ENCODE data around the gene F5.
"Not testable (repeated sequence)": the region's sequence is repeated elsewhere in the genome, so short reads cannot be mapped to it uniquely, and the experiment has no call there.

F5 gene

DNA sequence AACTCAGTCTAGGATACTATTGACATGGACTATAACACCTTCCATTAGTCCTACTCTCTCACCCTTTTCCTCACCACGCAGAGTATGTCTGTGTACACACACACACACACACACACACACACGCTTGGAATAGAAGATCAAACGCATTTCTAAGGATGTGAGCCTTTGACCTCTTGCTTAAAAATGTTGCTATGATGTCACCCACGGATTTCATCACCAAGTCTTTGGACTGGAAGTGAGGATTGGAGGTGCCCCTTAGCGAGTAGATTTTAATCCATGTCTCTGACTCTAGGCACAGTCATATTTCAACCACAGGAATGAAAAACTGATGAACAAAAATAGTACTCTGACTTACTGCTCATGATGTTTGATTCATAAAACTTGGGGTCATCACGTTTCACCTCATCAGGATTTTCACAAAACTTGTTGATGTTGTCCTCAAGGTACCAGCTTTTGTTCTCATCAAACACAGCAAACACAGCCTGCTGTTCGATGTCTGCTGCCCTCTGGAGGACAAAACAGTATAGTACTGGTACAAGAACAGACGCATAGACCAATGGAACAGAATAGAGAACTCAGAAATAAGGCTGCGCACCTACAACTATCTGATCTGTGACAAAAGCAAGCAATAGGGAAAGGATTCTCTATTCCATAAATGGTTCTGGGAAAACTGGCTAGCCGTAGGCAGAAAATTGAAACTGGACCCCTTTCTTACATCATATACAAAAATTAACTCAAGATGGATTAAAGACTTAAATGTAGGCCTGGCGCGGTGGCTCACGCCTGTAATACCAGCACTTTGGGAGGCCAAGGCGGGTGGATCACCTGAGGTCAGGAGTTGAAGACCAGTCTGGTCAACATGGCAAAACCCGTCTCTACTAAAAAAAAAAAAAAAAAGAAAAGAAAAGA, 39.9 kb downstream of the F5 start:
- DNase-seq (ENCODE audit: low read depth, low spot score), result peak; percentile 41

DNA sequence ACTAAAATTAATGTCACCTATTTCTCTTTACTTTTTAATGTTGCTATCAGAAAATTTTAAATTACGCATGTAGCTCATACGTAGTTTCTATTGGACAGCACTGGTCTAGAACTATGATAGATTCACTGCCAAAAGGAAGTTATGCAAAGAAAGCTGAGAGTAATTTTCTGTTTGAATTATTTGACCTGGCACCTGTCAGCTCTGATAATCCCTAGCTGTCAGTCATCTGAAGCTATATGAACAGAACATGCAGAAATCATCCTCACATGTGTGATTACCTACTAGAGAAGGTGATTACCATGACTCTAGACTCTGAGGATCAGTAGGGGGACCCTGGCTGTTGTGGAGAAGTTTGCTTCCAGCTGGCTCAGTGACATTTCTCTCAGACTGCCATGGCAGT, 40.8 kb downstream of the F5 start:
- no peak for DNase-seq (ENCODE audit: low read depth, low spot score)

DNA sequence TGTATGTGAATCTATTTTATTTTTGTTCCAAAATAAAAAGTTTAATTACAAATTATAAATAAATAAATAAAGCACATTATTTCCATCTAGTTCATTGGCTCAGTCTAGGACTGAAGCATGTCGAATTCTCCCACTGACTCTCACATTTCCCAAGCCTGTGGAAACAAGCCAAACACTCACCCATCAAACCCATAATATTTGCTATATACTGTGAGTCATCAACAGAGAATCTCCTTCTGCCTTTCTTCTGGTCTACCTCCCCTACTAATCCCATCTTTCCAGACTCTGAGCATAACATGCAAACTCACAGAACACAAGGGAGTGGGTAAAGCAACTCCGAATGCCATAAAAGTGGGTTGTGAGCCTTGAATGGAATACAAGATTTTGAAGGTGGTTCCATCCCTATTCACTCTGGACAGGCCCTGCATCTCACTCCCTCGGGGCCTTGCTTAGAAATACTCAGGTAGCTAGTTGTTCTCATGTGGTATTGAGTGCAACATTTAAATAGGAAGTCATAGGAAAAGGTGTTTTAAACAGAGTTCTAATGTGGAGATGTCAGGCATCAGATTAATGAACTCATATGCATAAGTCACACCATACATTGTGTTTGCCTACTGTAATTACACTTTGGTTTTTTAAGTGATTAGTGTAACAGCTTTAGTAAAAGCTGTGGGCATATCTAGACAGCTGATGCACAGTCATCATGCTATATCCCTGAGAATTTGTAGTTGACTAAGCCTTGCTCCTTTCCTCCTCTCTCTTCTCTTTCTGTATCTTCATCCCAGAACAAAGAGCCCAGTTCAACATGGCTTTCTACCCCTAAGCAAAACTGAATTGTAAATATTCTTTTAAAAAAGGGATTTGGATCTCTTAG, 47.0 kb downstream of the F5 start:
- DNase-seq (ENCODE audit: low read depth, low spot score), result no peak

DNA sequence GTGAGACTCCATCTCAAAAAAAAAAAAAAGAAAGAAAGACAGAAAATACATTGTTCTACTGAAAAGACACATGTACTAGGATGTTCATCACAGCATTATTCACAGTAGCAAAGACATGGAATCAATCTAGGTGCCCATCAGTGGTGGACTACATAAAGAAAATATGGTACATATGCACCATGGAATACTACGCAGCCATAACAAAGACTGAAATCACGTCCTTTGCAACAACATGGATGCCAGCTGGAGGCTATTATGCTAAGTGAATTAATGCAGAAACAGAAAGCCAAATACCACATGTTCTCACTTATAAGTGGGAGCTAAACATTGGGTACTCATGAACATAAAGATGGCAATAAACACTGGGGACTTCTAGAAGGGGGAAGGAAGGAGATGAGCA, 51.6 kb downstream of the F5 start:
- DNase-seq (ENCODE audit: low read depth, low spot score), result no peak

DNA sequence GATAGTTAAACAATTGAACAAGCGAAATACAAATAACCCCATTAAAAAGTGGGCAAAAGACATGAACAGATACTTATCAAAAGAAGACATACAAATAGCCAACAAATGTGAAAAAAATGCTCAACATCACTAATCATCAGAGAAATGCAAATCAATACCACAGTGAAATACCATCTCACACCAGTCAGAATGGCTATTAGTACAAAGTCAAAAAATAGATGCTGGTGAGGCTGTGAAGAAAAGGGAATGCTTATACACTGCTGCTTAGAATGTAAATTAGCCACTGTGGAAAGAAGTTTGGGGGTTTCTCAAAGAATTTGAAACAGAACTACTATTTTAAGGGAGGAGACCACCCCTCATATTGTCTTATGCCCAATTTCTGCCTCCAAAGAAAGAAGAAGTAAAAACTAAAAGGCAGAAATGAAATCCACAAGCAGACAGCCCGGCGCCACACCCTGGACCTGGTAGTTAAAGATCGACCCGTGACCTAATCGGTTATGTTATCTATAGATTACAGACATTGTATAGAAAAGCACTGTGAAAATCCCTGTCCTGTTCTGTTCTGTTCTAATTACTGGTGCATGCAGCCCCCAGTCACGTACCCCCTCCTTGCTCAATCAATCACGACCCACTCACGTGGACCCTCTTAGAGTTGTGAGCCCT, 52.6 kb downstream of the F5 start:
- not testable (repeated sequence) for DNase-seq (ENCODE audit: low read depth, low spot score)

DNA sequence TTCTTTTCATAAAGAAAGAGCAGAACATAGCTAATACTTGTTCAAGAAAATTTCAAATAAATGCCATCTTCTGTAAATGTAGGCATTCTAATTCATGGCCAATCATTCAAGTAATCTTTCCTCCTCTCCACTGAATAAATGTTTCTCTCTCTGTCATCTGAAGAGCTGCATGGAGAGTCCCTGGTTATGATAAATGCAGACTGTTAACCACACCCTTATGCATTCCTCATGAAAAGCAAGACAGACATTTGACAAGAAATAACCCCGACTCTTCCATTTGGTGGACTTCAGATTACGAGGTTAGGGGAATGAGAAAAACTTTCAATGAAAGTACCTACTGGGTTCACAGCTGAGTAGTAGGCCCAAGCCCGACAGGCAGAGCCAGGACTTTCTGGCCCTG, 55.8 kb downstream of the F5 start:
- no peak for DNase-seq (ENCODE audit: low read depth, low spot score)

DNA sequence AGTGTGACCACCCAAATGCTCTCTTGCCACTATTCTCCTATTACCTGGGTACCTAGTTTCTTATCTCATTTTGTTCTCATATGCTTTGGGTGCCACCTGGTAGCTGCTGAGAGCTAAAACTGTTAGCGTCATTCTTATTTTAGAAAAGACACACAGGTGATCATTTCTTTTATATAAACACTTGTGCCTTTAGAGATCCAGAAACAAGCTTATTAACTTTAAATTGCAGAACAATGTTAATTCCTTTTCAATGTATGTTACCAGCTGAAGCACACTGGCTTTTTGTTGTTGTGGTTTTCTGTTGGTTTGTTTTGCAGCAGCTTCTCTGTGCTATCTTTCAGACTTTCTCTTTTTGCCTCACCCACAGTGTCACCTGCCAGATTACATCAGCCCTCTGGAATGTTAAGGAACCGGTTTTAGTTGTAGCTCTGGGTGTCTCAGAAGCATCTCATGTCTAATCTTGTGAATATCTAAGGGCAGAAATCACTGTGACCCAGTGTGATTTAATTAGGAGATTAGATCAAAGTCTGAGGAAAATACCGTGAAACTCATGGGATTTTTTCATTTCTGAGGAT, 57.1 kb downstream of the F5 start:
- DNase-seq (ENCODE audit: low read depth, low spot score), result peak; percentile 90

DNA sequence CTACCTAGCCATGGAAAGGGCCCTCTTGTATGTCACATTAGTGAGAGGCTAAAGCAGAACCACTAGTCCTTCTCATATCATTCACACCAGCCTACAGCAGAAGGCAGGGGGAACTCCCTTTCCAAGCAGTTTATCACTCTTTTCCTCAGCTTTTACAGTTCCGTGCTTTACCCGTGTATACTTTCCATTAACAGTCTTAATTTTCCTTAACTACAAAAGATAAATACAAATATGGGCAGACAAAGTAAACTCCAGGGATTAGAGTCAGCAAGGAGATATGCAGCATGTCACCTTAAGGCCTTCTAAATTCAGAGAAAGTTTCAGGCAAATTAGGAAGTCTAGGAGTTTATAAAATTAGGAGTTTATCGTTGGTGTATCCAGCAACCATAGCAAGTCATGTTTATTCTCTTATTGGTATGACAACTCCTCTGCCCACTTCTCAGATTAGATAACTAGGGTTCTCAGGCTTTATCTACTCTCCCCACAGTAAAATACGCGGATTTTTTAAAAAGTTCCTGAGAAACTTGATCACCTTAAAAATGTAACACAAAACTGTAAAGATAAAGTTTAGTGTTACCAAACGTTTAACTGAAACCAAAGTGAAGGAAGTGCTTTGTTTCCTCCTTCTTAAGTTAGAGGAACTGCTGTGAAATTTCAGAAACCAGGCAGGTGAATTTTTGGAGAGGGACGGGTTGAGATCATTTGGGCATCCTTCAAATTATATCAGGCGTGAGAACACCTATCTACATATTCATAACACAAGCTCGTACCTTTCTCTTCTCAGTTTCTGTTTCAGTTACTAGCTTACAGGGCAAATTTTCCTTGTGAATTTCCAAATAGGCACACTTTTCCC, 57.8 kb downstream of the F5 start:
- no peak for DNase-seq (ENCODE audit: low read depth, low spot score)

DNA sequence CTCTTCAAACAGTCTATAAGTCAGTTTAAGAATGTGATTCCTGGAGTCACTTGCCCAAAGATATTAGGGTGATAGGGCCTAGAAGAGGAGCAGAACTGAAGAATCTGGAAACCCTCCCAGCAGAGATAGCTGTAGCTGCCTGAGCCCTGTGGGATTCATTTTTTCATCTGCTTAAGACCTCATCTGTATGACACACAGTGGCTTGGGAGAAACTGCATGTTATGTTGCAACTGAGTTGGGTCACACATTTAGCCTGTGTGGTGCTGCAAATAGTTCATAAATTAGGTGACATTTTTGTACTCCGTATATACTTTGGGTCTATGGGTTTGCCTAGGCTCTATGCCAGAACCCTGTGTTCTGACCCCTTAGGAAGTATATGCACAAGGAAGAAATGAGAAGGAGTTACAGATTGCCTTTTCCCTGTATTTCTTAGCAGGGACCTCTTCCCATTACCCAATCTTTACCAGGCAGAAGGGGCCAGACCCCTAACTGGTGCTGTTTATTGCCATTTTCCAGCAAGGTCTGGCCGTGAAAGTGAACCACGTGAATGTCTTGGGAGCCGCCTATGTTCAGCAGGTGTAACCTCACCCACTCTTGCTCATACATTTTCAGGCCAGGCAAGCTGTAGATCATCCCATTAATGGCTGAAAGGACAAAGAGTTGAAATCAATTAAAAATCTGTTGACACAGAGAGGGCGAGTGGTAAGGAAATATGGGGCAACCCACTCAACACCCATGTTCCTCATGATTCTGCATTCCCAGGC, 58.6 kb downstream of the F5 start:
- DNase-seq (ENCODE audit: low read depth, low spot score), result no peak

DNA sequence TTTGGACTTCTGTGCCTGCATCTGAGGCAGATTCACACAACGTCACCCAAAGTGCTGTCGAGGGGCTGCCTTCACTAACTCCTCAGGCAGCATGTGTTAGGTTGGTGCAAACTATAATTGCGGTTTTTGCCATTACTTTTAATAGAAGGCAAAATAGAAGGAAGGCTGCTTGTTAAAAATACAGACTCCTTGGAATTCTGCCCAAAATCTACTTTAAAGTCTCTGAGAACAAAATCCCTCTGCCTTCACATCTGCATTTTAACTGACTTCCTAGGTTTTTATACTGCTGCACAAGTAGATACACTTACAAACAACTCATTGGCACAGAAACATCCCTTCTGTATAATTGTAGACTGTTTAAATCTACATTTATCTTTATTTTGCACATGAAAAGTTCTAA, 59.3 kb downstream of the F5 start:
- DNase-seq (ENCODE audit: low read depth, low spot score), result no peak

DNA sequence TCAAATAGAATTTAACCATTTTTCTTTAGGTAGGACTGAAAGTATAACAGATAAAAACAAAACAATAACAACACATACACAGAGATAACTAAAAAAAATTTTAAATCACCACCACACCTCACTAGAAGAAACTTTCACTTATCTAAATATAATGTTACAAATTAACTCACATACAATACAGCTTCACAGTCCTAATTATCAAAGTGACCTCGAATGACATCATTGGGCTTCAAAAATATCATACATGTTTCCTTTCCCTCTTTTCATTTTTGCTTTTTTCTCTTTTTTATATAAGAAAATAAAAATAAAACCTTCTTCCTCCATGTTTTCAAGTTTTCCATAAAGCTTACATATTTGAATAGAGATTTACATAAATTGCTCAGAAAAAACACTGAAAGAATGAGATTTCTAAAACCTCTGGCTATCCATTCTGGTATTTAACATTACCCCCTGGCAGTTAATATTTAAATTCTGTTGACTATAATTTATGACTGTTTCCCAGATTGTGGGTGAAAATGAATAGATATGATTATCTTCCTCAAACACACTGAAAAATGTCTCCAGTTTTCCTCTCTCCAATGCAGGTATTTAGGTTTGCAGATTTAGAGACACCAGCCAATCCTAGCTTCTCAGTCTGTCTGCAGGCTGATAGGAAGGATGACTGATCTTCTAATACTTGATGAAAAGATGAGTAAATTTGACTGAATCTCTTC, 60.0 kb downstream of the F5 start:
- no peak for DNase-seq (ENCODE audit: low read depth, low spot score)

DNA sequence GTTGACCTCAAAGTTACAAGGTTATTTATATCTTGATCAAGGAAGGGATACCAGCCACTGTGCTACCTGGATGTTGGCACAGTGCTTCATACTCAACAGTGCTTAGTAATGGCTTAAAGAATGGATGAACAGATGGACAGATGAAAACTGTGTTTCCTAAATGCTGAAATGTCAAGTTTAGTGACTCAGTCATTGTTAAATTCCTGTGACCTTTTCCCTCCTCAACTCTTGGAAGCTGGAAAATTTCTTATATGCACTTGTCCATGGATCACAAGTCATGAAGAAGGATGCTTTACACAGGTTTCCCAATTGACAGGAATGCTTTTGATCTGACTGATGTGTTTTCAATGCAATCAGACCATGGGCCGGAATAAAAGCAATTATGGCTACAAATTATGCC, 60.9 kb downstream of the F5 start:
- no peak for DNase-seq (ENCODE audit: low read depth, low spot score)

DNA sequence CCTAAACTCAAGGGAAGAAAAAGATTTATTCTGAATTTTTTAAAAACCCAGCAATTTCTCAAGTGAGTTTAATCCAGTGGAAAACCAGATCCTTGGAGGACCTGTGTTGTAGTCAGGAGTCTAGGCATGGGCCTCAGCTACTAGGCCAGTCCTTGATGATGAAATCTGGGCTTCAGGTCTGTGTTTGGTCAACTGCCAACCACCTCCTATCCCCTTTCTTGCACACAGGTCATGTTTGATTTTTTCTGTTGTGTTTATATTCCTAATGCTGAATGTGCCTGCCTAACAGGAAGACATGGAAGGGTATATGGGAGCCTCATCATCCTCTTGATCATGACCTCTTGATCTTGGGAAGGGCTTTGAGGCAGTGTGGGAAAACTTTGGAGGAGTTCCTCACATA, 62.4 kb downstream of the F5 start:
- DNase-seq (ENCODE audit: low read depth, low spot score), result no peak

DNA sequence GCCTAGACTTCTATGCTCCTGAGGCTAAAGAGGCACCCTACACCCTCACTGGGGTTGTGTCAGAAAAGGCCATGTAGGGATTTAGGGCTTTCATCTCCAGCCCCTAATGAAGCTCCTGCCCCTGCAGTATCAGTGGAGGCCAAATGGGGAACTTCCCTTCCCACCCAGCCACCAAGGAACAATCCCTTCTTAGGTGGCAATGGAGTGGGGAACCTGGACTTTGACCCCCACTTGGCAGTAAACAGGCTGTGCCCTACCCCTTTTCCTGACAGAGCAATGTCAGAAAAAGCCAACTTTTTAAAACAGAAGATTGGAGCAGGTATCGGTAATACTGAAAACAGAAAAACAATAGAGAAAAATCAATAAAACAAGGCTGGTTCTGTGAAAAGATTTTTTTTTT, 65.1 kb downstream of the F5 start:
- no peak for DNase-seq (ENCODE audit: low read depth, low spot score)

DNA sequence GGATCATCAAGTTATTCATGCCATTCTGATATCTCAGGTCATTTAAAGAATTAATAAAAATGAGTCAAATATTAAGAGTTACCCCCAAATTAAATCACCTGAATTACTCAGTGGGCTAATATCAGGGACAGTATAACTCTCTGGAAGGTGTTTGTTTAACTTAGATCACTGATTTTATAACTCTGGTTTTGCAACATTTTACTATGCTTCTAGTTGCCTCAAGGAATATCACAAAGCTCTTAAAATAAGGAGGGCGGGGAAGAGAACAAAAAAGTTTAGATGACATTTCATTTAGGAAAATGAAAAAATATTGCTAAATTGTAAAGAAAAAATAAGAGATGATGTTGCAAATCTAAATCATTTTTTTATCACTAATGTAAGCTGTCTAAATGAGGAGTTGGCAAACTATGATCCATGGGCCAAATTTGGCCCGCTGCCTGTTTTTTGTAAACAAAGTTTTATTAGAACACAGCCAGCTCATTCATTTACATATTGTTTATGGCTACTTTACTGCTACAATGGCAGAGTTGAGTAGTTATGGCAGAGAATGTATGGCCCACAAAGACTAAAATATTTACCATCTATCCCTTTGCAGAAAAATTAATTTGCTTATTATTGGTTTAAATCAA, 68.6 kb downstream of the F5 start:
- DNase-seq (ENCODE audit: low read depth, low spot score), result no peak

DNA sequence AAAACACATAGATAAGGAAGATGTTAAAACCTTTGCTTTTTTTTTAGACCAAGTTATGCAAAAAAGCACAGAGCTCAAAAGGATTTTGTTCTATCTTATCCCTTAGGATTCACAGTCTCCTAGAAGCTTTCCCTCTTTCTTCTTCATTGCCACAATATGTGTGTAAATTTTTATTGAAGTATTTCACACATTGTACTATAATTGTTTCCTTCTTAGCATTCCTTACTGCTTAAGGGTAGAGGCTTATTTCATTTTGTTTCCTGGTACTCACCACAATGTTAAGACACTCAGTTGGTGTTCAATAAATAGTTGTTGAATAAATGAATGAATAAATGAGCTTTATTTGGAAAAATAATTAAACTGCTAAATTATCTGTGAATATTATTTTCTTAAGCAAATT, 70.6 kb downstream of the F5 start:
- DNase-seq (ENCODE audit: low read depth, low spot score), result no peak

DNA sequence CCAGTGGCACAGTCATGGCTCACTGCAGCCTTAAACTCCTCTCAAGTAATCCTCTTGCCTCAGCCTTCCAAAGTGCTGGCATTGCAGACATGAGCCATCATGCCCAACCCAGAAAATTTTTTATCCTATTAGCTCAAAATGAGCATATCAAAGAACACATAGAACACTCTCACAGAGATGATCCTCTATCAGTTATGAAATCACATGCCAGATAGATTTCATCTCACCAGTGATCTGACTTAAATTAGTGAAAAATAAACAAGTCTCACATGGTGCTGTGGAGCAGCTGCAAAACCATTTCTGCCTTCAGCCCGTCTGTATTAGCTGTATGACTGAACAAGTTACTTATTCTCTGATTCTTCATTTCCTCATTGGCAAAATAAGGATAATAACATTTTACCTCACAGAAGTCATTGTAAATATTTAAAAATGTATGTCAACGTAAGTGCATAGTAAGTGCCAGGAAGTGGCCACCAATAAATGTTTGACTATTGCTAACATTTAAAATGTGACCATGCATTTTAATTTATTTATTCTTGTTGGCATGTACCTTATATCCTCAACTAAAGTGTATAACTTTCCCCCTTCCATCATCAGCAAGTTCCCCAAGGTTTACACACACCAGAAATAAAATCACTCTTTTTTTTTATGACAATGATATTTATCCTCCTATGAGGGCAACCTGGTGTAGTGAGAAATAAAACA, 71.6 kb downstream of the F5 start:
- no peak for DNase-seq (ENCODE audit: low read depth, low spot score)

DNA sequence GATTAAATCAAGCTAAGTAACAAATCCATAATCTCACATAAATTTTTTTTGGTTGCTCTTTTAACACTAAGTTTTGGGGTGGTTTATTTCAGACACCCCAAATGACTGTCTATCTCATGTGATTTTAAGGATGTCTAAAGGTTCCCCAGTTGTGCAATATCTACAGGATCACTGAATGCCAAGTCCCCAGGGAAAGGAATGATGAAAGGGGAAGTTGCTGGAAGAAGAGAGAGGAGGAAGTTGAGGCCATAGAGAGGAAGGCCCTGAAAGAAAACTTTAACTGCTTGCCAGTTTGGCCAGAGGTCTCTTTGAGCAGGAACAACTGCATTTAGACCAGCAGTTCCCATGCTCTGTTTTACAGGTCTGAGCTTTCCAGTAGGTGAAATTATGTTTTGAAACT, 73.1 kb downstream of the F5 start:
- DNase-seq (ENCODE audit: low read depth, low spot score), result no peak
